SH-SY5Y (cell line): ENCODE results near the gene KCNH2.

Experiments
- GATA2 ChIP-seq: IDR thresholded peaks from 2 replicates; pipeline ENCODE4 v1.6.1; 2011; ENCODE audit warnings: mild to moderate bottlenecking, low read depth, low read length
- GATA3 ChIP-seq: IDR thresholded peaks from 2 replicates; pipeline ENCODE4 v1.6.1; 2011; ENCODE audit warnings: low read depth, mild to moderate bottlenecking, low read length, moderate library complexity

DNA sequence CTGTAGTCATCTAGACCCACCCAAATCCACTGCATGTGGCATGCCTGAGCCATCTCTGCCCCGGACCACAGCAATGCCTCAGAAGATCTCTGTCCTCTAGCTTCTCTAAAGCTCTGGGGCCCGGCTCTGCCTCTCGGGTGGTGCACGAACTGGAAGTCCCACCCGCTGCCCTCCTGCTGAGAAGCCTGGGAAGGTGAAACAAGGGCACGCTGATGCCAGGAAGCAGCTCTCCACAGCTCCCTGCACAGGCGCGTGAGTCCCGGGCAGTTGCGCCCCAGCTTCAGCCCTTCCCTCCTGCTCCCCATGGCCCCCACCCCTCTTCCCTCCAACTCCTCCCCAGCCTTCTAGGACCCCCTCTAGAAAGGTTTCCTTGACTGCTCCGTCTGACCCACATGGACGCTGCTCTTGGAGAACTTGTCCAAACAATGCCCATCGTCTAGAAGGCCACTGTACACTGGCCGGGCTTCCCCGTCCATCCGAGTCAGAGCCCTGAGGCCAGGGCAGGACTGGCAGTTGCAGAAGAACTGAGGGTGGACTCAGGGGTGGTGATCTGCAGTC is 12.8 kb downstream of the KCNH2 start:
- TF ChIP-seq GATA2 (no peak), GATA3 (no peak)
